Adipocyte (in vitro differentiated cells): ENCODE measurements around the gene SF3B1.
"Not testable (repeated sequence)": the region's sequence is repeated elsewhere in the genome, so short reads cannot be mapped to it uniquely, and the experiment has no call there.

Experiments
- DNase-seq: peaks from one replicate; pipeline ENCODE4 v3.0.0-alpha.2; 2015; ENCODE audit warnings: low read depth
- H3K27me3 ChIP-seq: replicated peaks from 2 replicates; pipeline ENCODE4 v1.7.0; 2013; ENCODE audit warnings: mild to moderate bottlenecking, low read length, moderate library complexity; ENCODE audit not compliant: control insufficient read depth, insufficient read depth
- H3K36me3 ChIP-seq: 2 replicates; pipeline ENCODE4 v1.7.0; 2013; ENCODE audit warnings: low read length, mild to moderate bottlenecking, moderate library complexity; ENCODE audit not compliant: control insufficient read depth, insufficient read depth, severe bottlenecking
- H3K4me1 ChIP-seq: 2 replicates; pipeline ENCODE4 v1.7.0; 2013; ENCODE audit warnings: mild to moderate bottlenecking, low read length, moderate library complexity; ENCODE audit not compliant: control insufficient read depth, insufficient read depth
- H3K4me3 ChIP-seq: 2 replicates; pipeline ENCODE4 v1.7.0; 2013; ENCODE audit warnings: mild to moderate bottlenecking, low read length, moderate library complexity
- H3K9ac ChIP-seq: 2 replicates; pipeline ENCODE4 v1.7.0; 2013; ENCODE audit warnings: mild to moderate bottlenecking, low read length, moderate library complexity
- H3K9me3 ChIP-seq: 2 replicates; pipeline ENCODE4 v1.7.0; 2013; ENCODE audit warnings: mild to moderate bottlenecking, low read length, moderate library complexity; ENCODE audit not compliant: control insufficient read depth

The SF3B1 gene

GRCh38 chr2:197377670-197378069 is 57.2 kb downstream of the SF3B1 start:
- no peaks in the 10 kb centered on the region for H3K9me3 ChIP-seq
- H3K4me3 ChIP-seq = no peak overlapping the region
- no peaks in the 10 kb centered on the region for H3K27me3 ChIP-seq
- H3K36me3 ChIP-seq = no peaks in the 10 kb centered on the region
- H3K4me1 ChIP-seq = peaks cover 13% of the 10 kb centered on the region
- no peak overlapping the region for H3K9ac ChIP-seq
- no peak for DNase-seq

GRCh38 chr2:197372592-197372991 is 62.2 kb downstream of the SF3B1 start:
- Histone ChIP-seq H3K4me1 (peaks cover 8% of the 10 kb centered on the region), H3K9ac (no peak overlapping the region), H3K4me3 (no peak overlapping the region), H3K9me3 (no peaks in the 10 kb centered on the region), H3K36me3 (no peaks in the 10 kb centered on the region), H3K27me3 (no peaks in the 10 kb centered on the region)
- DNase-seq = no peak

- not testable (repeated sequence) for H3K4me3 ChIP-seq, H3K4me1 ChIP-seq, H3K9me3 ChIP-seq, H3K27me3 ChIP-seq, DNase-seq, H3K9ac ChIP-seq, H3K36me3 ChIP-seq
Measured at GRCh38 chr2:197370664-197371063, 64.2 kb downstream of the SF3B1 start.

- no peak overlapping the region for H3K9ac ChIP-seq
Measured at GRCh38 chr2:197369933-197370320, 64.9 kb downstream of the SF3B1 start.

GRCh38 chr2:197369228-197369932 is 65.4 kb downstream of the SF3B1 start:
- peak; percentile 39 for DNase-seq
- Histone ChIP-seq H3K9ac (no peak overlapping the region), H3K27me3 (no peaks in the 10 kb centered on the region), H3K36me3 (no peaks in the 10 kb centered on the region), H3K4me3 (no peak overlapping the region), H3K9me3 (no peaks in the 10 kb centered on the region), H3K4me1 (peaks cover 6% of the 10 kb centered on the region)

More at GRCh38 chr2:197369933-197370320, 64.9 kb downstream of the SF3B1 start:
- H3K27me3 ChIP-seq = no peaks in the 10 kb centered on the region
- no peak overlapping the region for H3K4me3 ChIP-seq
- H3K4me1 ChIP-seq = peaks cover 6% of the 10 kb centered on the region
- no peaks in the 10 kb centered on the region for H3K36me3 ChIP-seq
- no peak for DNase-seq
- H3K9me3 ChIP-seq = no peaks in the 10 kb centered on the region

GRCh38 chr2:197368412-197368811 is 66.4 kb downstream of the SF3B1 start:
- no peaks in the 10 kb centered on the region for H3K27me3 ChIP-seq
- no peak overlapping the region for H3K9ac ChIP-seq
- no peaks in the 10 kb centered on the region for H3K9me3 ChIP-seq
- H3K4me1 ChIP-seq = peaks cover 6% of the 10 kb centered on the region
- no peaks in the 10 kb centered on the region for H3K36me3 ChIP-seq
- H3K4me3 ChIP-seq = no peak overlapping the region
- DNase-seq = no peak

- H3K36me3 ChIP-seq = no peaks in the 10 kb centered on the region
- no peak overlapping the region for H3K4me3 ChIP-seq
- no peak overlapping the region for H3K9ac ChIP-seq
- no peaks in the 10 kb centered on the region for H3K4me1 ChIP-seq
- no peaks in the 10 kb centered on the region for H3K9me3 ChIP-seq
- H3K27me3 ChIP-seq = no peaks in the 10 kb centered on the region
- DNase-seq = no peak
Measured at GRCh38 chr2:197363998-197364397, 70.8 kb downstream of the SF3B1 start.

- H3K9me3 ChIP-seq = no peaks in the 10 kb centered on the region
- no peaks in the 10 kb centered on the region for H3K36me3 ChIP-seq
- peak; percentile 49 for DNase-seq
- no peaks in the 10 kb centered on the region for H3K27me3 ChIP-seq
- H3K4me3 ChIP-seq = no peak overlapping the region
- H3K9ac ChIP-seq = no peak overlapping the region
- H3K4me1 ChIP-seq = no peaks in the 10 kb centered on the region
Measured at GRCh38 chr2:197360744-197361156, 74.1 kb downstream of the SF3B1 start.

- H3K9ac ChIP-seq = no peak overlapping the region
- H3K9me3 ChIP-seq = no peaks in the 10 kb centered on the region
- no peak overlapping the region for H3K4me3 ChIP-seq
- no peaks in the 10 kb centered on the region for H3K4me1 ChIP-seq
- no peaks in the 10 kb centered on the region for H3K36me3 ChIP-seq
- no peak for DNase-seq
- no peaks in the 10 kb centered on the region for H3K27me3 ChIP-seq
Measured at GRCh38 chr2:197359859-197360258, 75.0 kb downstream of the SF3B1 start.

- H3K36me3 ChIP-seq = no peaks in the 10 kb centered on the region
- H3K9ac ChIP-seq = no peak overlapping the region
- H3K4me1 ChIP-seq = no peaks in the 10 kb centered on the region
- H3K9me3 ChIP-seq = no peaks in the 10 kb centered on the region
- no peaks in the 10 kb centered on the region for H3K27me3 ChIP-seq
- no peak for DNase-seq
- no peak overlapping the region for H3K4me3 ChIP-seq
Measured at GRCh38 chr2:197358931-197359330, 75.9 kb downstream of the SF3B1 start.

- DNase-seq = no peak
- H3K4me3 ChIP-seq = no peak overlapping the region
- no peaks in the 10 kb centered on the region for H3K27me3 ChIP-seq
- no peak overlapping the region for H3K9ac ChIP-seq
- H3K36me3 ChIP-seq = no peaks in the 10 kb centered on the region
- no peaks in the 10 kb centered on the region for H3K9me3 ChIP-seq
- H3K4me1 ChIP-seq = no peaks in the 10 kb centered on the region
Measured at GRCh38 chr2:197357986-197358385, 76.8 kb downstream of the SF3B1 start.

- DNase-seq = peak; percentile 12
- no peaks in the 10 kb centered on the region for H3K36me3 ChIP-seq
Measured at GRCh38 chr2:197356136-197356535, 78.7 kb downstream of the SF3B1 start.

More at GRCh38 chr2:197356136-197356535, 78.7 kb downstream of the SF3B1 start:
- no peak overlapping the region for H3K4me3 ChIP-seq
- H3K9me3 ChIP-seq = no peaks in the 10 kb centered on the region
- no peaks in the 10 kb centered on the region for H3K4me1 ChIP-seq
- no peaks in the 10 kb centered on the region for H3K27me3 ChIP-seq
- no peak overlapping the region for H3K9ac ChIP-seq
